Activated CD8-positive, alpha-beta memory T cell treated with anti-CD3 and anti-CD28 coated beads, Interleukin-2, amount 50 U/mL, for 24 hours (primary cell): ENCODE results near the gene HOXD8.

Experiments used
- DNase-seq: peaks from one replicate; pipeline ENCODE4 v3.0.0-alpha.2; 2020; ENCODE audit errors: extremely low read depth

The HOXD8 gene

GRCh38 chr2:176146645-176147044 is 17.1 kb downstream of the HOXD8 start:
- DNase-seq: no peak

GRCh38 chr2:176147210-176147799 is 17.8 kb downstream of the HOXD8 start:
- DNase-seq: no peak

- no peak for DNase-seq
These were observed 18.4 kb downstream of the HOXD8 start for GRCh38 chr2:176147800-176148496.

- no peak for DNase-seq
These were observed 19.4 kb downstream of the HOXD8 start for GRCh38 chr2:176148751-176149421.

- DNase-seq: no peak
These were observed 20.0 kb downstream of the HOXD8 start for GRCh38 chr2:176149481-176149938.

GRCh38 chr2:176149939-176150583 is 20.6 kb downstream of the HOXD8 start:
- DNase-seq: no peak

- DNase-seq: no peak
These were observed 21.3 kb downstream of the HOXD8 start for GRCh38 chr2:176150584-176151441.

- no peak for DNase-seq
These were observed 22.2 kb downstream of the HOXD8 start, which contains the start of gene HOXD4 for GRCh38 chr2:176151442-176152287. Gene HOXD4, plus strand, starts transcription at chr2:176151550. Its CDS starts 84 bp downstream, at chr2:176151634.

GRCh38 chr2:176152350-176153181 is 23.1 kb downstream of the HOXD8 start:
- no peak for DNase-seq

GRCh38 chr2:176154576-176155252 is 25.2 kb downstream of the HOXD8 start:
- DNase-seq: no peak

- no peak for DNase-seq
These were observed 26.0 kb downstream of the HOXD8 start for GRCh38 chr2:176155356-176156044.

- no peak for DNase-seq
These were observed 26.8 kb downstream of the HOXD8 start for GRCh38 chr2:176156301-176156806.

- DNase-seq: no peak
These were observed 27.4 kb downstream of the HOXD8 start, which contains the start of gene HOXD3 for GRCh38 chr2:176156807-176157498. Gene HOXD3, plus strand, starts transcription at chr2:176157307. Its CDS starts 11,808 bp downstream, at chr2:176169115.

- DNase-seq: no peak
These were observed 28.1 kb downstream of the HOXD8 start for GRCh38 chr2:176157499-176158185.

- no peak for DNase-seq
These were observed 28.7 kb downstream of the HOXD8 start for GRCh38 chr2:176158186-176158591.

GRCh38 chr2:176158855-176159662 is 29.6 kb downstream of the HOXD8 start:
- DNase-seq: no peak
